Nephron progenitor cell (in vitro differentiated cells): ENCODE results near the gene HOXC12.

Experiments
- DNase-seq: peaks from one replicate; pipeline ENCODE4 v3.0.0; 2021
- H3K27ac Mint-ChIP-seq: 2 replicates; pipeline ENCODE4 v1.8.0; 2021; ENCODE audit warnings: mild to moderate bottlenecking, moderate library complexity, mixed read lengths
- H3K27me3 Mint-ChIP-seq: 2 replicates; pipeline ENCODE4 v1.8.0; 2021; ENCODE audit warnings: mild to moderate bottlenecking, low read depth, mixed read lengths; ENCODE audit not compliant: poor library complexity
- H3K36me3 Mint-ChIP-seq: 2 replicates; pipeline ENCODE4 v1.8.0; 2021; ENCODE audit warnings: low read depth, mixed read lengths
- H3K4me1 Mint-ChIP-seq: 2 replicates; pipeline ENCODE4 v1.8.0; 2021; ENCODE audit warnings: mixed read lengths
- H3K4me3 Mint-ChIP-seq: 2 replicates; pipeline ENCODE4 v1.8.0; 2021; ENCODE audit warnings: mild to moderate bottlenecking, moderate library complexity, mixed read lengths
- H3K9me3 Mint-ChIP-seq: 2 replicates; pipeline ENCODE4 v1.8.0; 2021; ENCODE audit warnings: mild to moderate bottlenecking, moderate library complexity, mixed read lengths
- CTCF ChIP-seq: fragments of 200-600 bp; sonication (generic); IDR thresholded peaks from 2 replicates; pipeline ENCODE4 v1.5.0; 2021; ENCODE audit warnings: antibody characterized with exemption

Gene HOXC12

GRCh38 chr12:53968214-53969127 is 13.8 kb downstream of the HOXC12 start:
- H3K27me3 Mint-ChIP-seq = peaks cover 100% of the 10 kb centered on the region
- peaks cover 45% of the 10 kb centered on the region for H3K4me1 Mint-ChIP-seq
- DNase-seq = no peak
- H3K9me3 Mint-ChIP-seq = no peaks in the 10 kb centered on the region
- H3K36me3 Mint-ChIP-seq = no peaks in the 10 kb centered on the region
- H3K27ac Mint-ChIP-seq = no peak overlapping the region
- peak overlapping the region; percentile 37 for H3K4me3 Mint-ChIP-seq
- TF ChIP-seq CTCF = no peak

GRCh38 chr12:53969588-53970259 is 15.0 kb downstream of the HOXC12 start:
- TF ChIP-seq CTCF = no peak
- H3K4me1 Mint-ChIP-seq = peaks cover 41% of the 10 kb centered on the region

GRCh38 chr12:53970451-53970850 is 15.7 kb downstream of the HOXC12 start:
- no peak for TF ChIP-seq CTCF
- no peak overlapping the region for H3K4me3 Mint-ChIP-seq
- H3K9me3 Mint-ChIP-seq = no peaks in the 10 kb centered on the region
- no peaks in the 10 kb centered on the region for H3K36me3 Mint-ChIP-seq
- peaks cover 99% of the 10 kb centered on the region for H3K27me3 Mint-ChIP-seq
- no peak overlapping the region for H3K27ac Mint-ChIP-seq
- no peak for DNase-seq
- H3K4me1 Mint-ChIP-seq = peaks cover 44% of the 10 kb centered on the region

More at GRCh38 chr12:53969588-53970259, 15.0 kb downstream of the HOXC12 start:
- no peaks in the 10 kb centered on the region for H3K9me3 Mint-ChIP-seq
- peaks cover 99% of the 10 kb centered on the region for H3K27me3 Mint-ChIP-seq
- no peak for DNase-seq
- no peak overlapping the region for H3K27ac Mint-ChIP-seq
- no peak overlapping the region for H3K4me3 Mint-ChIP-seq
- H3K36me3 Mint-ChIP-seq = no peaks in the 10 kb centered on the region

GRCh38 chr12:53971129-53971528 is 16.4 kb downstream of the HOXC12 start:
- no peak overlapping the region for H3K4me3 Mint-ChIP-seq
- no peak overlapping the region for H3K27ac Mint-ChIP-seq
- DNase-seq = no peak
- no peak for TF ChIP-seq CTCF
- peaks cover 47% of the 10 kb centered on the region for H3K4me1 Mint-ChIP-seq
- H3K9me3 Mint-ChIP-seq = no peaks in the 10 kb centered on the region
- H3K27me3 Mint-ChIP-seq = peaks cover 99% of the 10 kb centered on the region
- no peaks in the 10 kb centered on the region for H3K36me3 Mint-ChIP-seq

- Mint-ChIP-seq H3K27ac (no peak overlapping the region), H3K27me3 (peaks cover 99% of the 10 kb centered on the region), H3K4me1 (peaks cover 47% of the 10 kb centered on the region), H3K4me3 (peak overlapping the region; percentile 86), H3K36me3 (no peaks in the 10 kb centered on the region), H3K9me3 (no peaks in the 10 kb centered on the region)
- TF ChIP-seq CTCF = no peak
- no peak for DNase-seq
Observed at GRCh38 chr12:53971686-53972085, 17.0 kb downstream of the HOXC12 start.
